ENCODE results near the gene WNT10A.

Gene WNT10A

DNA sequence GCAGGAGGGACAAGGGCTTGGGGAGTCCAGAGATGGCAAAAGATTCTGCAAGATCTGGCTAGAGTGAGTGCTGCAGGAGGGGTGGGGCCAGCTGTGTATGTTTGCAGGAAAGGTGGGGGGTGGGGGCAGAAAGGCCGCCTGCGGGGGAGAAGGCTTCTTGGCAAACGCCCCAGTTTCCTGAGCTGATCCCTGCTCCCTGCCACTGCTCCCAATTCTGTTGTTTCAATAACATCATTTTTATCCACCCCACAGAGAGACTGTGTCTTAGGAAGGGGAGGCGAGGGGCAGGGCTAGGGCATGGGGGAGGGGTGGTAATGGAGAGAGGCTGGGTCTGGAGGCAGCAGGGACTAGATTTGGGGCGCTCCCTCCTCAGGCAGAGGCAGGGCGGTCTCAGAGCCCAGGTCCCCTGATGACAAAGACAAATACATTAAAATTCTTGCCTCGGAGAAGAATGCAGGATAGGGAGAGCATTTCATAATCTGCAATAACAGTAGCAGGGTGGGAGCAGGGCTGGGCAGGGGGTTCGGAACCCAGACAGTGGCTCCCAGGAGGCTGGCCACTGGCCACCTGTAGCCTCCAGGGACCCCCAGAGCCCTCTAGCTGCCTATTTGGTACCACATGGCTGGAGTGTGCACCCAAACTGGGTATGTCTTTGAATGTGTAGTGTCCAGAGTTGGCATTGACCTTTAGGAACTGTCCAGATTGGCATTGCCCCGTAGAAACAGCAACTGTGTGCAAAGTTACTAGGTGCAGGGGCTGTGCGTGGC lies 23.1 kb upstream of the WNT10A start:
- DNase-seq (ENCODE audit: low read depth in 2 of 2): no peak

DNA sequence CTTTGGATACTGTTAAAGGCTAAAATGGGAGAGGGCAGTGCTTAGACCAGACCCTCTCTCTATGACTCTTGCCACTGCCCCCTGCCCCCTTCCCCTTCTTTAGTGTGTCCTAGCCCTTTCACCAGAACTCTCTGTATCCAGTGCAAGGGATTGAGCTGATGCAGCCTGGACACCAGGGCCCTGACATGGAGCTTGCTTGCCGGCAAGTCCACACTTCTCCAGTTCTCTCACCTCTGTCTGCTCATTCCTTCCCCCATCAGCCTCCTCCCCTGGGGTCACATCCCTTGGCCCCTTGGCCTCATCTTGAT lies 22.6 kb upstream of the WNT10A start:
- no peak for DNase-seq (ENCODE audit: low read depth in 2 of 2)

DNA sequence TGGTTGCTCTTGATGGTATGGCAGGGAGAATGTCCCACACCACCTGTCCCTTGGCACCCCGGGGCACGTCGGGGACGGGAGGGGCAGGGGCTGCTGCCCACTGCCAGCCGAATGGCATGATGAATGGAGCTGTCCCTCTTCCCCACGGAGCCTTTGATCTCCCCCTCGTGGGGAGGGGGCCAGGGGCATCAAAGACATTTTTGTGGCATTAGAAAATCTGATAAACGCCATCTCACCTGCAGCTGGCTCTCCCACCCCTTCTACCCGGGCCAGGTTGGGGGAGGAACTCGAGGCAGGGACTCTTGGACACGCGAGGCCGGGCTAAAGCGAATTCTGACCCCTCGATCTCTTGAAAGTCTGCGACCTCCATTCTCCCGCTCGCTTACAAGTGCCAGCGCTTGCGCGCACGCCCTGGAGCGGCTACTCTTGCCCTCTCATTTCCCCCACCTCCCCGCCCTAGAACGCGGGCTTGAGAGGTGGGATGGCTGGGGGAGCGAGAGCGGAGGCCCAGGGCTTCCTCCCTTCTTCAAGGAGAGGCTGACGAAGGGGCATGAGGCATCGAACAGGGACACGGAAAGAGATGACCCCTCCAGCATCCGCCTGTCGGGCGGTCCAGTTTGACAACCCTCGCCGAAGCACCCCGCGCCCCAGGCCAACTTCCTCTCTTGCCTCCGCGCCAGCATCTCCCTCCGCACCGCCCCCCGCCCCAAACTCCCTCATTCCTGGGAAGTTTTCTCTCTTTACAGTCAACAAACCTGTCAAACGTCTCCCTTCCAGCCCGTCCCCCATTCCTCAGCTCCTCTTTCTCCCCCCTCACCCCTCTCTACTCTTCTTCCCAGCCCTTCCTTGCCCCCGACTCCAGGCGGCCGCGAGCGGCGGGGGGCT lies 21.7 kb upstream of the WNT10A start:
- DNase-seq (ENCODE audit: low read depth in 2 of 2): no peak

DNA sequence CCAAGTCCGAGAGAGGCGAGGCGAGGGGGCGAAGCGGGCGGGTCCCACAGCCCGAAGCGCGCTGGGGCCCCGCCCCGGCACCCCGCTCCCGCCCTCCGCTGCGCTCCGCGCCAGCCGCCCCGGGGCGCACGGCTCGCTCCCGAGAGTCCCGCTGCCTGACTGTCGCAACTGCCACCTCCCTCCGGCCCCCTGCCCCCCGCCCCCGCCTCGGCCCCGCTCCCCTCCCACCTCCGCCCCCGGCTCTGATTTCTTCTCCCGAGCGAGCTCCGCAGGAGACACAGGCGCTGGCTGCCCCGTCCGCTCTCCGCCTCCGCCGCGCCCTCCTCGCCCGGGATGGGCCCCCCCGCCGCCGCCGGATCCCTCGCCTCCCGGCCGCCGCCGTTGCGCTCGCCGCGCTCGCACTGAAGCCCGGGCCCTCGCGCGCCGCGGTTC lies 21.1 kb upstream of the WNT10A start, which contains the start of gene WNT6:
Gene WNT6, plus strand, starts transcription at position 250 of the 432 bp plus-strand sequence. CDS start 233 bp downstream, outside the sequence.
- DNase-seq (ENCODE audit: low read depth in 2 of 2): no peak

DNA sequence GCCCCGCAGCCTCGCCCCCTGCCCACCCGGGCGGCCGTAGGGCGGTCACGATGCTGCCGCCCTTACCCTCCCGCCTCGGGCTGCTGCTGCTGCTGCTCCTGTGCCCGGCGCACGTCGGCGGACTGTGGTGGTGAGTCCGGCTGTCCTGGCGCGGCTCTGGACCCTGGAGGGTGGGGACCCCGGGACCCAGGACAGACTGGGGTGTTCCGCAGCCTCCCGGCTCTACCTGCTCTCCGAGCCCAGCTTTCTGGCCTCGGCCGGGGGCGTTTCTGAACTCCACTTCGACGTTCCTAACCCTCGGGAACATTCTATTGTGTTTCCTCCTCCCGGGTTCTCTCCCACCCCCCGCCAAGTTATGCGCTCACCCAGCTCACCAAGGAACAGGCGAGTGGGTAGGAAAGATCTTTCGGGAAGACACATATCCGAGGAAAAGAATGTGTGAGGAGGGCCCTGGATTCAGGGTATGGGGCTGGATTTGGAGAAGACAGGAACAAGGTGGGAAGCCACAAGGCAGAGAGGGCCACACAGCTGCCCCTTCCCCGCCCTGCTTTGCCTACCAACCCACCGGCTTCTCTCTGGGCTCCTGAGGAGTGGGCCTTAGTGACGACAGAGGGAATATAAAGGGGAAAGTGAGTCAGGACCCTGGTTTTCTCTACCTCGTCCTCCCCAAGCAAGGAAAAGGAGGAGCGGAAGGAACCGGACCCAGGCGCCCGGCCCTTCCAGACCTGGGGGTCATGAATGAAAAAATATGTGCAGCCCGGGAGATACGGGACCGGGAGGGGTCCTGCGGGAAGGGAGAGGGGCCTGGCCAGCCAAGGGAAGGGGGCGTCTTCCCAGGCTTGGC lies 20.4 kb upstream of the WNT10A start:
- DNase-seq (ENCODE audit: low read depth in 2 of 2): no peak

DNA sequence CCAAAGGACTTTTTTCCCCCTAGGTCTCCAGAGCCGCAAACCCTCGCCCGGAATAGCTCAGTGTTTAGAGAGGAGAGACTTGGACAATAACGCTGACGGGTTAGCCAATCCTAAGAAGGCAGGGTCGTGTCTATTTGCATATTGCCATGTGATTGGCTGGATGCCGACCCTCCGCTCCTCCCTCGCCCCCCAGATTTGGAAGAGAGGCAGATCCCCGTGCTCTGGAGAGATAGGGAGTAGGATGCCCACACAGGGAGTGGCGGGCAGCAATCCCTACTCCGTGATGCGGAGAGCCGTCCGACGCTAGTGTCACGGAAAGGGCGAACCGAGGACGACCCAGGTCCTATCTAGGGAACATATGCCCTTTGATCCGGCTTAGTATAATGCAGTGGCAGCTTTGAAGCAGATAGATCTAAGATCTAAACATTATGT lies 19.7 kb upstream of the WNT10A start:
- DNase-seq (ENCODE audit: low read depth in 2 of 2): no peak

DNA sequence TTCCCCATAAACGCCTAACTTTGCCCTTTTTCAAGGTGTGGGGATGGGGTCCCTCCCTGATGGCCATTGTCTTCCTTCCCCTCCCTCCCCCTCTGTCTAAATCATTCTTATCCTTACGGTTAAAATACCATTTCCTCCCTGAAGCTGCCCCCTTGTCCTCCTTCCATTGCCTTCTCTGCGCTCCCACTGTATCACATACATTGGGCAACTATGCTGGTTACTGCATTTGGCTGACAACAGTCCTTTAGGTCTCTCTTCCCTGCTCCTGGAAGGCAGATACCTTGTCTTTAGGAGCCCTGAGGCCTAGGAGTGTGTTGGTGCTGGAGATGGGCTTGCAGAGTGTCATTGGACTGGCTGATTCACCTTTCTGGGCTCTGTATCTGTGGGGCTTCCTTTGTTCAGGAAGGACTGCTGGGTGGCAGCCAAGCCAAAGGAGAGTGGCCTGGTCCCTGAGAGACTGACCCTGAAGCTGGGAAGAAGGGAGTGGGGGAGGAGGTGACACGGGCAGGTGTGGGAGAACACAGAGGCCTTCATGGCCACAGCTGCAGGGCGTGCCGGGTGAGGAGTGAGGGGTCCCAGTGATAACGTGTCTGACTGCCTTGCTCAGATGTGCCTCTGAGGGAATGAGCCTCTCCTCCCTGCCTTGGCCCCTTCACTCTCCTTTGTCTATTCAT lies 18.9 kb upstream of the WNT10A start:
- no peak for DNase-seq (ENCODE audit: low read depth in 2 of 2)

DNA sequence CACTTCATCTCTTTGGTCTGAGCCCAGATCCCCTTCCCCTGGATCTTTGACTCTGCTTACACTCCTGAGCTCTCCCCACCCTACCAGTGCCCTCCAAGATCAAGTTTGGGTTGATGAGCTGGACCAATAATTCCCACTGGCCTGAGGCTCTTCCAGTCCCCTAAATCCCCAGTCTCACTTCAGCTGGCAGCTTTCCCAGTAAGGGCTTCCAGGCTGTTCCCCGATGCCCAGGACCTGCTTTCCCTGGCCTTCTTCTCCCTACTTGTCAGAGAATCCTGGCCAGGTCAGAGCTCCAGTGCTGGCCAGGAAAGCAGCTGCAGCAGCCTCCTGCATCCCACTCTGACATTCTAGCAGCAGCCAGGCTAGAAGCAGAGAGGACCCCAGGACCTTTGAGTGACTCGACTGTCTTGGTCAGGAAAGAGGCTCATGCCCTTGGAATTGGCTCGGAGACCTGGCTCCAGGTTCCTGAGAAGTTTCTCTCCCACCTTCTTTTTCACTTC lies 17.6 kb upstream of the WNT10A start:
- DNase-seq (ENCODE audit: low read depth in 2 of 2): no peak

DNA sequence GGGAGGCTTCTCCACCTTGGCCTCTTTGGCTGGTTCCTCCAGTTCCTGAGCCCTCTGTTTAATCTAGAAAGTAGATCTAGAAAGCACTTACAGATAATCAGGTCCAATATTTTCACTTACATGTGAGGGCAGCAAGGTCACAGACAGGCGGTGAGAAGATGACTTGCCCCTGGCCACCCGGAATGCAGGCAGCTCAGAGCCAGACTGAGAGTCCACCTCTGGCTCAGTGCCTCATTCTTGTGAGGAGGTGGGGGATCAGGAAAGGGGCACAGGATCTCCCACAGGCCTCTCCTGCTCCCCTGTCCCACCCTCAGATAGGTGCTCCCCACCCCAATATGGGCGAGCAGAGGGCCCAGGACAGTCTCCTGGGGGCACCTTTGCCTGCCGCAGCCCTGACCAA lies 15.3 kb upstream of the WNT10A start:
- no peak for DNase-seq (ENCODE audit: low read depth in 2 of 2)

DNA sequence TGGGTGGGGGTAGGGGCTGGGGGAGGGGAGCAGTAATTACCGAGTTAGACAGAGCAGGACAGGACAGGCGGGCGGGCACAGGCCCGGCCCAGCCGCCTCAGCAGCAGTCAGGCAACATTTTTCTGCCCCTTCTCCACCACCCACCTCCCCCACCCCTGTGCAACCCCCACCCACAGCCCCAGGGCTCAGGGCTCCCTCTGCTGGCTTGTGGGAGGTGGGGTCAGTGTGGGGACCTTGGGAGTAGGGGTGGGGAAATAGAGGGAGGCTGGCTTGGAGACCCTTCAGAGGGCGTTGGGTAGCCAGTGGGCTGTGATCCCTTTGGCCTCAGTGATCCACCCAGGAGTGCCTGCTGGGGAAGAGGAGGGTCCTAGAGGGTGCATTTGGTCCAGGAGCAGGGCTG lies 14.7 kb upstream of the WNT10A start:
- DNase-seq (ENCODE audit: low read depth in 2 of 2): no peak

DNA sequence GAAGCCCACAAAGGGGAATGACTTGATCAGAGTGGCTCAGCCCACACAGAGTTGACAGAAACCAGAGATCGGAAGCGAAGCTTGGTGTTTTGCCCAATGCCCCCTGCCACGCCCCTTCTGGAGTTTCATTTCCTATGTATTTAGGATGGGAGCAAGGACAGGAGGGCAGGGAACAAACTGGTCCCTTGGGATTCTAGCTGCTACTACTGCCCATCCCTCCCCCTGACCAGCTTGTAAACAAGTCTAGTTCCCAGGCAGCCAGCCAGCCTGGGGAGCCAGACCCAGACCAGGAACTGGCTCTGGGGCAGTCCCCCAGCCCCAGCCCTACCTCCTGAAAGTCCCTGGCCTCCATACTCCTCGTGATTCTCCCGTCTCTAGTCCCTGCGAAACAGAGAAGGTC lies 12.8 kb upstream of the WNT10A start:
- no peak for DNase-seq (ENCODE audit: low read depth in 2 of 2)

DNA sequence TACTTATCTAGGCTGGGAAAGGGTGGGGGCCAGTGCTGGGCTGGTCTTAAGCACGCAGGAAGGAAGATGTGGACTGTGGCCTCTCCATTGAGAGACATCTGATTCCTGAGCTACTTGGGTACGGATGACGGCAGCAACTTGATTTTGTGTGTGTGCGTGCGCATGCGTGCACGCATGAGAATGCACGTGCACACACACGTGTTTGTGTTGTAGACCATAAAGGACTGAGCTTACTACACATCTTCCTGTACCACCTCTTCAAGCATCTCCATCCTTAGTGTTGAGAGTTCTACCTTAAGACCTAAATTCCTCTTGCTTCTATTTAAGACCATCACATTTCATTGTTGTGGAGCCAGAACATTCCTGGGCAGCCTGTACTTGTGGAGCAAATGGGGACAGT lies 11.6 kb upstream of the WNT10A start:
- no peak for DNase-seq (ENCODE audit: low read depth in 2 of 2)

DNA sequence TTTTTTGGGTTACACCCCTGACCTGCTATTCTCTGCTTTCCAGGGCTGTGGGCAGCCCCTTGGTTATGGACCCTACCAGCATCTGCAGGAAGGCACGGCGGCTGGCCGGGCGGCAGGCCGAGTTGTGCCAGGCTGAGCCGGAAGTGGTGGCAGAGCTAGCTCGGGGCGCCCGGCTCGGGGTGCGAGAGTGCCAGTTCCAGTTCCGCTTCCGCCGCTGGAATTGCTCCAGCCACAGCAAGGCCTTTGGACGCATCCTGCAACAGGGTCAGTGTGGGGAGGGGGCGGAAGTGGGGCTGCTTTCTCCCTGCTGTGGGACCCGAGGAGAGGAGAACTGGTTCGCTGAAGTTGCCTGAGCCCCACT lies 9.7 kb upstream of the WNT10A start:
- no peak for DNase-seq (ENCODE audit: low read depth in 2 of 2)

DNA sequence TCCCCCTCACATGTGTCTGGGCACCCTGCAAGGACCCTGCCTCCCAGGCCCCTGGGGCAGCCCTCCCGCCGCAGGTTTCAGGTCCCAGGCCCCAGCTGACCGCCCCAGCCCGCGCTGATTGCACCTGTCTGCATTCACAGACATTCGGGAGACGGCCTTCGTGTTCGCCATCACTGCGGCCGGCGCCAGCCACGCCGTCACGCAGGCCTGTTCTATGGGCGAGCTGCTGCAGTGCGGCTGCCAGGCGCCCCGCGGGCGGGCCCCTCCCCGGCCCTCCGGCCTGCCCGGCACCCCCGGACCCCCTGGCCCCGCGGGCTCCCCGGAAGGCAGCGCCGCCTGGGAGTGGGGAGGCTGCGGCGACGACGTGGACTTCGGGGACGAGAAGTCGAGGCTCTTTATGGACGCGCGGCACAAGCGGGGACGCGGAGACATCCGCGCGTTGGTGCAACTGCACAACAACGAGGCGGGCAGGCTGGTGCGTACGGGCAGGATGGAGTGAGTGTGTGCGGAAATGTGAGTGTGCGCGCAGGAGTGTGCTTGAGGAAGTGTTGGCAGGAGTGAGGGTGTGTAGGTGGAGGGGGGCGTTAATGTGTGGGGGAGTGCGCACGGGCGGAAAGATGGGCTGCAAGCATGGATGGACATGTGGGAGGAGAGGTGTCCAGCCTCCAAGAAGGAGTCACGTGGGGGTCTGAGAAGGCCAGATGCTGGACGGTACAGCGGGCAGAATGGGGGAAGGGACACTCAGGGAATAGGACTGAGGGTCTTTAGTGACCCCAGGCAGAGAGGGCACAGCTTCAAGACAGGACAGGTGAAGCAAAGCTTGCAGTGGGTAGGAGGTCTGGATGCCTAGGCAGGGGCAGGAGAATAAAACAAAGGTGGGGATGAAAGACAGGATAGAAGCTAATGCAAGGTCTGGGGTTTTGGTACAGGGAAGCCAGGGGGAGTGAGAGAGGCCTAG lies 9.0 kb upstream of the WNT10A start:
- no peak for DNase-seq (ENCODE audit: low read depth in 2 of 2)

DNA sequence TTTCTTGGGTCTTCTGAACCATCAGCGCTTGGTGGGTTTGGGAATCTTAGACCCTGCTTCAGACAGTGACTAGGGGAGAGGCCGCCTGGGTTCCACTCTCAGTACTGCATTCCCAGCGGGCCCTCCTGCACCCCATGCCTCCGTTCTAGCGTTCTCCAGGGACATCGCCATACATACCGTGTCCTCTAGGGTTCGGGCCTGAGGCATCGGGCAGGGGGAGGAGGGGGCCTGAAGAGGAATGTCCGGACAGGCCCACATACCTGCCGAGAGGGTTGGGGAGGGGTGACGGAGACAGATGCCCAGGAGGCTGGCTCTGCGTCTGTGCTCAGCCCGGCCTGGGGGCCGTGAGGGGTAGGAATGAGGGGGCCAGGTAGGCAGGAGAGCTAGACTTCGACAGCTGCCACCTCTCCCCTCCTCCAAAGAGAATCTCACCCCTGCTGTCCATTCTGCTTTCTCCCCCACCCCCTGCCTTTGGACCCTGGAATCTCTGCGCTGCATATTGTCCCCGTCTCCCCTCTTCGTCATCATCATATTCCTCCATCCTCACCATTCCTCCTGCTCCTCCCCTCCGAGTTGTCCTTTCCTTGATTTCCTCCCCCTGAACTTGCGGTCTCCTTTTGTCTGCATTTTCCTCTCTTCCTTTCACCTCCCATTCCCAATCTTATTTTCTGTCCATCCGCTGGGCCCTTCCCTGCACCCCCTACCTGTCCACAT lies 7.8 kb upstream of the WNT10A start:
- no peak for DNase-seq (ENCODE audit: low read depth in 2 of 2)

DNA sequence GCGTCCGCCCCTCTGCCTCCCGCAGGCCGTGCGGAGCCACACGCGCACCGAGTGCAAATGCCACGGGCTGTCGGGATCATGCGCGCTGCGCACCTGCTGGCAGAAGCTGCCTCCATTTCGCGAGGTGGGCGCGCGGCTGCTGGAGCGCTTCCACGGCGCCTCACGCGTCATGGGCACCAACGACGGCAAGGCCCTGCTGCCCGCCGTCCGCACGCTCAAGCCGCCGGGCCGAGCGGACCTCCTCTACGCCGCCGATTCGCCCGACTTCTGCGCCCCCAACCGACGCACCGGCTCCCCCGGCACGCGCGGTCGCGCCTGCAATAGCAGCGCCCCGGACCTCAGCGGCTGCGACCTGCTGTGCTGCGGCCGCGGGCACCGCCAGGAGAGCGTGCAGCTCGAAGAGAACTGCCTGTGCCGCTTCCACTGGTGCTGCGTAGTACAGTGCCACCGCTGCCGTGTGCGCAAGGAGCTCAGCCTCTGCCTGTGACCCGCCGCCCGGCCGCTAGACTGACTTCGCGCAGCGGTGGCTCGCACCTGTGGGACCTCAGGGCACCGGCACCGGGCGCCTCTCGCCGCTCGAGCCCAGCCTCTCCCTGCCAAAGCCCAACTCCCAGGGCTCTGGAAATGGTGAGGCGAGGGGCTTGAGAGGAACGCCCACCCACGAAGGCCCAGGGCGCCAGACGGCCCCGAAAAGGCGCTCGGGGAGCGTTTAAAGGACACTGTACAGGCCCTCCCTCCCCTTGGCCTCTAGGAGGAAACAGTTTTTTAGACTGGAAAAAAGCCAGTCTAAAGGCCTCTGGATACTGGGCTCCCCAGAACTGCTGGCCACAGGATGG lies 7.1 kb upstream of the WNT10A start:
- DNase-seq (ENCODE audit: low read depth in 2 of 2): no peak

DNA sequence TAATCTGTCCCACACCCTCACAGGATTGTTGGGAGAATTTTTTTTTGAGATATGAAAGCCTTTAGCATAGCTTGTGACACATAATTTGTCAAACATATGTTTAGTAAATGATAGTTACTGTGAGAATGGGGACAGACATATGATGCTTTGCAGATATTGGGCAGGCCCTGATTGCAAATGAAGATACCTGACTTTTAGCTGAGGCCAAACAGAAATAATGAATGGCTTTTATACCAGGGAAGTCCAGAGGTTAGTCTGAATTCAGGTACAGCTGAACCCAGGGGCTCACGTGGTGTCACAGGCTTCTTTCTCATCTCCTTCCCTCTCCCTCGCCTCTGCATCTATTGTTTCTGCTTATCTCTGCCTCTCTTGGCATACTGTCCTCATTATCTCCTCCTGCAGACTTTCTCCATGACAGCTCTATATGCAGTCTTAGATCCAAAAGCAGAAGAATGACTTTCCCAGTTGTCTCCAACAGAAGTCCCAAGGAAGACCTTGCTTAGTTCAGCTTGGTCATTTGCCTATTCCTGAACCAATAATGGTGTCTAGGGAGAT lies 4.9 kb upstream of the WNT10A start:
- no peak for DNase-seq (ENCODE audit: low read depth in 2 of 2)

DNA sequence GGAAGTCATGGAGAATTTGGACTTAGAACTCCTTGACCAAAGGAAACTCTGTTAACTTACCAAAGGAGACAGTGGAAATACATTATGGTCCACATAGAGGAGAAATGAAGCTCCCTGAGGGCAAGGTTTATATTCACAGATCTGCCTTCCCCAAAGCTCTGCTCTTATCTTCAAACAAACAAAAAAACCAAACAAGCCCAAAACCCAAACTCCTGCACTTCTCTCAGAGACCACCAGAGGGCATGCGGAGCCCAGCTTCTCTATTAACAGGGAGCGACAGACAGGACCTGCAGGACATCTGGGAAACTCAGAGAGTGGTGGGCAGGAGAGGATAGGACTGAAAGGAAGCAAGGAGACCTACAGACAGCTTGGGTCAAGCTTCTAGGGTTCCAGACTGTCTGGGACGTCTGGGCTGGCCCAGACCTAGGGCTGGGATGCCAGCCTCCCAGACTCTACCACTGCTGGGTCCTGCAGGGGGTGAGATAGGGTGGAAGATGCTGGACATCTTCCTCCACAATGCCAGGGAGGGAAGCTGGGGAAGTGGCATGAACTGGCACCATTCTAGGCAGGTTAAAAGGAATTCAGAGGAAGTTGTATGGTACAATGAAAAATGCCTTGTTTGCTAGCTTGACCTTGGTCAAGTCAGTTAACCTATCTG lies 4.0 kb upstream of the WNT10A start:
- peak; percentile 48 to 55 for DNase-seq (ENCODE audit: low read depth in 2 of 2)

Data from activated CD8-positive, alpha-beta memory T cell treated with anti-CD3 and anti-CD28 coated beads for 4 hours (primary cell).